Stimulated activated CD4-positive, alpha-beta T cell treated with anti-CD3 and anti-CD28 coated beads, Interleukin-15, amount 100 ng/mL, for 1 hour (primary cell): ENCODE results near the gene ITIH1.
"Not testable (repeated sequence)": the region's sequence is repeated elsewhere in the genome, so short reads cannot be mapped to it uniquely, and the experiment has no call there.

Source experiments
- DNase-seq, 2 donors: peaks; one replicate each; pipeline ENCODE4 v3.0.0-alpha.2; 2020; ENCODE audit warnings: low read depth in 1 of 2, low spot score in 1 of 2

Gene ITIH1

DNA sequence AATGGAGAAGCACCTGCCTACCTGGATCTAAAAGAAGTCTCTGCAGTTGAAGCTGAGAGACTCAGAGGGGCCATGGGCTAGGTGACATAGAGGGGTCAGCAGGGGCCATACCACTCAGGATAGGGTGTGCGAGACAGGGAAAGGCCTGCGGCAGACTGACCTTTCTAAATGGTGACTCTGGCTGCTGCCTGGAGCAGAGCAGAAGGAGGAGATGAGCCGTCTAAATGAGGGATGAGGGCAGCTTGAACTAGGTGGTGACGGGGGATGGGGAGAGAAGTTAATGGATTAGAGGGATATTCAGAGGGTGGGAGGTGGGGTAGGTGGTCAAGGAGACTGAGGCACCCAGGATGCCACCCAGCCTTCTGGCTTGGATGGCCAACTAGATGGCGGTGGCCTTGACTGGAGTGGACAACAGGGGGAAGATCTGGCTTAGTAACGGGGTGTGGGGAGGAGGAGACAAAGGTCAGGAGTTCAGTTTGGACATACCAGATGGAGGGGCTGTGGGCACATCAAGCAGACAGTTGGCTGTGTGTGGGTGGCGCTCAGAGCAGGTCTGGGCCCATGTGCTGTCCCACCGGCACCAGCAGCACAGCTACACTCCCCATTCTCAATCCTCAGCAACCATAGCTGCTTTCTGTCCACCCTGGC, 3.2 kb upstream of the ITIH1 start:
- no peak for DNase-seq

GRCh38 chr3:52774901-52775864, 2.2 kb upstream of the ITIH1 start:
- DNase-seq, result no peak

- DNase-seq, result no peak
Observed at GRCh38 chr3:52775877-52776276, 1.5 kb upstream of the ITIH1 start.

DNA sequence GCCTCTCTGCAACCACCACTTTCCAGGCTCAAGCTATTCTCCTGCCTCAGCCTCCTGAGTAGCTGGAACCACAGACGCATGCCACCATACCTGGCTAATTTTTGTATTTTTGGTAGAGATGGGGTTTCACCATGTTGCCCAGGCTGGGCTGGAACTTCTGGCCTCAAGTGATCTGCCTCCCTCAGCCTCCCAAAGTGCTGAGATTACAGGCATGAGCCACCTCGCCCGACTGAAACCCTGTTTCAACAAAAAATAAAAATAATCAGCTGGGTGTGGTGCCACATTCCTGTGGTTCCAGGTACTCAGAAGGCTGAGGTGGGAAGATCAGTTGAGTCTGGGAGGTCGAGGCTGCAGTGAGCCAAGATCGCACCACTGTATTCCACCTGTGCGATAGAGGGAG, 913 bp upstream of the ITIH1 start:
- not testable (repeated sequence) for DNase-seq

- DNase-seq, result no peak
Observed at GRCh38 chr3:52777959-52778805, 783 bp downstream of the ITIH1 start.

DNA sequence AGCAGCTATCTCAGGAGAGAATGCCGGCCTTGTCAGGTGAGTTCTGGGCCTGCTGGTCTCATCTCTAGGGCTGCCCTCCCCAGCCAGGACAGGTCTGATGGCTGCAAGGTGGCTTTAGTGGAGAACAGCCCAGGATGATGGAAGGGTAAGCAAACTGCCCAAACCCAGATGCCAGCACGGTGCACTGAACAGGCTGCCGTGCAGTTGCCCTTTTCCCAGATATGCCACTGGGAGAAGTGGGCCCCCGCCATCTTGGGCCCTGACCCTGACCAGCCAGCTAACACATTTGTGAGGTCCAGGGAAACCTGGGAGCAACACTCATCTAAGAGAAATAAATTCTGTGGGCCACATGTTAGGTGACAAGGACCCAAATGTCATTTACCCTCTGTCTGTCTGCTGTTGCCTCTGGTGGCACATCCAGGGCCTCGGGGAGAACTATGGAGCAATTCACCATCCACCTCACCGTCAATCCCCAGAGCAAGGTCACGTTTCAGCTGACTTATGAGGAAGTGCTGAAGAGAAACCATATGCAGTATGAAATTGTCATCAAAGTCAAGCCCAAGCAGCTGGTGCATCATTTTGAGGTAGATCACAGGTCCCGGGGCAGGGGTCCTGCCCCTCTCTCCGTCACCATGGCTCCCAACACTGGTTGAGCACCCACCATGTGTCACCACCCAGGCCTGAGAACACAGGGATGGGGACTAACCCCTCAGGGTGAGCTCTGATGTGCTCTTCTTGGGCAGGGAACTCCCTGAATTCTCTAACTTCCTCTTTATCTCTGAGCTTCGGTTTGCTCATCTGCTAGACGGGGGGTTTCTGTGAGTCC, 1.8 kb downstream of the ITIH1 start:
- no peak for DNase-seq

GRCh38 chr3:52779837-52780585, 2.6 kb downstream of the ITIH1 start:
- no peak for DNase-seq

DNA sequence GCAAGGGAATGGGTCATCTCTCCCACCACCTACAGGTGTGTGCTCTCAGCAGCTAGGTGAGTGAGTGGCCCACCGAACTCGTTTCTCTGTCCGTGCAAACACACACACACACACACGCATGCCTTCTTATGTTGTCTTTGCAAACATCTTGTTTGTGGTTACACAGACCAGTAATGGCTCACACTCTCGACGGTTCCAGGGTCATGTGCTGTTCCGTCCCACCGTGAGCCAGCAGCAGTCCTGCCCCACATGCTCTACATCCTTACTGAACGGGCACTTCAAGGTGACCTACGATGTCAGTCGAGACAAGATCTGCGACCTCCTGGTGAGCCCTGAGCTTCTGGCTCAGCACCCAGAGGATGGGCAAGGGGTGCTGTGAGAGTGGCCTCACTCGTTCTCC, 4.3 kb downstream of the ITIH1 start:
- no peak for DNase-seq

GRCh38 chr3:52782412-52783210, 5.2 kb downstream of the ITIH1 start:
- DNase-seq, result no peak

DNA sequence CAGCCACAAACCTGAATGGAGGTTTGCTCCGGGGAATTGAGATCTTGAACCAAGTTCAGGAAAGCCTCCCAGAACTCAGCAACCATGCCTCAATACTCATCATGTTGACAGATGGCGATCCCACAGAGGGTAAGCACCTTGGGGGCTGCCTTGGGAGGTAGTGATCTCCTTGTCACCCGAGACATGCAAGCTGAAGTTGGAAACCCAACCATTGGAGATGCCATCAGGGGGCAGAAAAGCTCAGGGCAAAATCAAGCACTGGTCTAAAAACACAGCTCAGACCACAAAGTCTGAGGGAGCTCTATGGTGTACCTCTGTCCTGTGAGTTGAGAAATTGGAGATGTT, 5.8 kb downstream of the ITIH1 start:
- DNase-seq, result no peak

GRCh38 chr3:52784021-52784621, 6.7 kb downstream of the ITIH1 start:
- no peak for DNase-seq

- no peak for DNase-seq
Observed at GRCh38 chr3:52784931-52785590, 7.7 kb downstream of the ITIH1 start.

- DNase-seq, result no peak
Observed at GRCh38 chr3:52786330-52787215, 9.2 kb downstream of the ITIH1 start.

GRCh38 chr3:52787246-52787645, 9.8 kb downstream of the ITIH1 start:
- DNase-seq, result no peak

DNA sequence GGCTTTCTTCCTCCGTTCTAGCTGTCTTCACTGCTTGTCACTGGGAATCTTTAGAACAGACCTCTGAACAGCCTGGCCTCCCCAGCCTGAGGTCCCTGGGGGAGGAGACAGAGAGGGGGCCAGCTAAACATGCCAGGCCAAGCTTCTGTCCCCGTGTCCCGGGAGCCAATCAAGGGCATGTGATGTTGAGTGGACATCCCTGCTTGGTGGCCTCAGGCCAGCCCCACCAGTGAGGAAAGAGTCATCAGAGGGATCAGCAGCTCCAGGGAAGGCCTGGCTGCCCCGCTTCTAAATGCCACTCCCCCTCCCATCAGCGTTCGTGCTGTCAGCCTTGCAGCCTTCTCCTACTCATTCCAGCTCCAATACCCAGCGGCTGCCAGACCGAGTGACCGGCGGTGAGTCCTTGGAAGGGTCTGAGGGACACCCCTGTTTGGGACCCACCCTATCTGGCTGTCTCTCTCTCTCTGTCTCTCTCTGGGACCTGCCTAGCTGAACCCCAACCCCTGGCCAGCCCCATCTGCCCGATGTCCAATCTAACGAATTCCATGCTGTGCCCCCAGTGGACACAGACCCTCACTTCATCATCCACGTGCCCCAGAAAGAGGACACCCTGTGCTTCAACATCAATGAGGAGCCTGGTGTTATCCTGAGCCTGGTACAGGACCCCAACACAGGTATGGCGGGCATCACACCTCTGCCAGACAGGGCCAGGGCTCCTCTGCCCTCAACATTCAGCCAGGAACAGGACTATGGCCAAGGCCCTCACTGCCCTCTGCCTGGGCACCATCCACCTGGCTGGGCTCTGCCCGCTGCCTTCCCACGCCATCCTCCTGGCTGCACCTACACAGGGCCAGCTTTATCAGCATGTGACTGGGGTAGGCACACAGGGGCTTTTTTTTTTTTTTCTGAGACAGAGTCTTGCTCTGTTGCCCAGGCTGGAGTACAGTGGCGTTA, 10.6 kb downstream of the ITIH1 start:
- no peak for DNase-seq
